GM18520 (cell line): ENCODE data around the gene KCTD8.
"Not testable (repeated sequence)": the region's sequence is repeated elsewhere in the genome, so short reads cannot be mapped to it uniquely, and the experiment has no call there.

ENCODE experiments used
- ATAC-seq: cut with Tn5 transposase; IDR thresholded peaks from one replicate; pipeline ENCODE4 v1.9.1; 2021; ENCODE audit not compliant: unreplicated experiment

The KCTD8 gene

DNA sequence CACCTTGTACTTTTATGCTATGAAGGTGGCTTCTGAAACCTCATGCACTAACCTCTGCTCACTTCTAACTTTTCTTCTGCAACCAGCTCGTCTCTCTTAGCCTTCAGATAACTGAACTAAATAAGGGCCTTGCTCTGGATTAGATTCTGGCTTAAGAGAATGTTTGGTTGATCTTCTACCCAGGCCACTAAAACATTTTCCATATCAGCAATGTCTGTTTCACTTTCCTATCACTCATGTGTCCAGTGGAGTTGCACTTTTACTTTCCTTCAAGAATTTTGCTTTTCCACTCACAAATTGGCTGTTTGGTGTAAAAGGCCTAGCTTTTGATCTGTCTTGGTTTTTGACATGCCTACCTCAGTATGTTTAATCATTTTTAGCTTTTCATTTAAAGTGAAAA lies 105.8 kb downstream of the KCTD8 start:
- ATAC-seq = no peak

DNA sequence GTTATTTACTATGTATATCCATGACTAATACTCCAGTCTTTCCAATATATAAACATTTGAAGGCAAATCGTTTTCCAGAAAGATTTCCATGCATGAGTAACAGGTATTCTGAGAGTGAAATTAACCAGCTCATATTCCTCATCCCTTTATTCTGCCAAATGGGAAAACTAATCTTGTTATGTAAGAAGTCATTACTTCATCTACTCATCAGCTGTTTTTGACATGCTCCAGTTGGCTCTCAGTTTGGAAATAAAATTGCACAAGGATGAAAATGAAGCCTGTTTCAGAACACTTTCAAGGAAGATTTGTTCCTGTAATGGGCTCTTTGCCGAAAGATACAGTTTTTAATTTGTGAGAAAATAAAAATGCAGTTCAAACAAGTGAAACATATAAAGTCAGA lies 121.9 kb downstream of the KCTD8 start:
- ATAC-seq = no peak

DNA sequence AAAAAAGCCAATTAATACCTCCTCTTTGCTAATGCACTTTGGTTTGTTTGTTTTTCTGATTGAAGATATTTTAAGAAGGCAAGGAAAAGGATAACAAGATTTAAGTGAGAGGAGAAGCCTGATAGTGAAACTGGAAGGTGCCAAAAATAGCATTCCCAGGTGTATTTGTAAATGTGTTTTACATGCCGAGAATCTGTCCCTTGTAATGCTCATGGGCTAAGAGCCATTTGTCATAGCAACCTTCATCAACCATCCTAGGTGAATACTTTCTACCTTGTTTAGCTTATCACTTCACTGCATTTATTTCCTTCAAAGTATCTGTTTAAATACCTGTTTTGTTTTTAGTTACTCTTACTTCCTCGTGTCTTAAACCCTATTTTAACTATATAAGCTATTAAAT lies 127.8 kb downstream of the KCTD8 start:
- ATAC-seq = no peak

DNA sequence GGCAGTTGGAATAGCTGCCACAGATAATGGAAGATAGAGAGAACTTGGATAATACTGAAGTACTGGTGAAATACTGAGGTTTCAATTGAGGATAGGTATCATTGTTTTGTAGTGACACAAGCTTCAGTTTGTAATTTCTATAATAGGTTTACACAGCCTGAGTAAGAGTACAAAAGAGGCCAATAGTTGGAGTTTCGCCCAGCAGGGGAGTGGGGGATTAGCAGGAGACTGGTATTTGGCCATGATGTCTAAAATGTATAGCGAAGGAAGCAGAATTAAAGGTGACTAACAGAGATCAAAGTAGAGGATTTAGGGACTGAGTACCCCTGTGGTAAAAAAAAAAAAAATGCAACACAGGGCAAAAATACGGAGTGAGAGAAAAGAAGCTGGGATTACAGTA lies 129.5 kb downstream of the KCTD8 start:
- ATAC-seq = no peak

DNA sequence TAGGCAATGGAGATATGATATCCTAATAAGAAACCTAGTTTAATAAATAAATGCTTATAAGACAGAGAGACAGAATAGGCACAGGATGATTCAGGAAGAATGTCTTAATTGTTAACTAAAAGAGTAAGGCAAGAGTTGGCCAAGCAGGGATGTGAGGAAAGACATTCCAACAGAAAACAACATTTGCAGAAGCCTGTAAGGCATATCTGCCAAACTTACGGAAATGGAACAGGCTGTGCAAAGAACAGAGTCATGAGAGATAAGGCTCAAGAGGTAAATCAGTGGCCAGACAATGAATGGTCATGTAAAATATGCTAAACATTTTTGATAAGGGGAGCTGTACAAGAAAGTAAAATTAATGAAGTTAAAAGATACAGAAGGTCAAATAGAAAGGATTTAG lies 134.9 kb downstream of the KCTD8 start:
- ATAC-seq = no peak

DNA sequence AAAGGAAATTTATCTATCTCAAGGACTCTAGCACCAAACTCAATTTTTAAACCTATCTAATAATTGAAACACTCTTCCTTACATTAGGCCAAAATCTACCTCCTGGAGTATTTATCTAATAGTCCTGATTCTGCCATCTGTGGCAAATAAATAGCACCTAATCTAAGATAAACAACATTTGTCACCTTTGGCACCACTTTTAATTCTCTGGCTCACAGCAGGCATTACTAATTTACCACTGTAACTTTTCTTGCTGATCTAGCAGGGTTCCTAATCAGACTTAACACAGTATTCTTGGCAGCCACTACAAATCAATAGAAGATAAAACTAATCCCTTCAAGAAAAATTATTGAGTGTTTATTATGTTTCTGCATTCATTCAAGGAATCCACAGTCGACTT lies 161.1 kb downstream of the KCTD8 start:
- no peak for ATAC-seq

DNA sequence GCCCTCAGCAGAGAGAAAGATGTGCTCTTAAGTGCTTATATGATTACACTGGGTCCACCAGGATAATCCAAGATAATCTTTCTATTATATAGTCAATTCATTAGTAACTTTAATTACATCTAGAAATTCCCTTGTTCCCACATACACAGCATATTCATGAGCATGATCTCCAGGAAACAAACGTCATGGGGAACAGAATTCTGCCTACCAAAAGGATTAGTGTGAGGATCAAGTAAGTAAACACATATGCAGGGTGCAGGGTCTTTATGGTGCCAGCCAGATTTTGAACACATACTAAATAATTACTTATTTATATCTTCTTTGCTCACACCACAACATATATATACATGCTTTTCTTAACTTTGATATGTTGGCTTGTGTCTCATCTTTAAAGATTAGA lies 169.1 kb downstream of the KCTD8 start:
- no peak for ATAC-seq

DNA sequence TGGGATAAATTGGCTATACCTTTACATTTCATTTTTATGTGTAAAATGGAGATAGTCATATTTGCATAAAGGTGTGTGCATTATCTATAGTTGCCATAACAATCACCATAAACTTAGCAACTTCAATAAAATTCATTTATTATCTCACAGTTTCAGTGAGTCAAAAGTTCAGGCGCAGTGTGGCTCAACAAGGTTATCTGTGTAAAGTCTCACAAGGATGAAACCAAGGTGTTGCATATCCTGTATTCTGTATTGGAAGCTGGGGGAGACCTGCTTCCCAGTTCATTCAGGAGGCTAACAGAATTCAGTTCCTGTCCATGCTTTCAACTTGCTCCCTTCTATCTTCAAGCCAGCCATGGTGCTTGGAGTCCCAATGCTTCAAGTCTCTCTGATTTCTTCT lies 169.5 kb downstream of the KCTD8 start:
- ATAC-seq = no peak

DNA sequence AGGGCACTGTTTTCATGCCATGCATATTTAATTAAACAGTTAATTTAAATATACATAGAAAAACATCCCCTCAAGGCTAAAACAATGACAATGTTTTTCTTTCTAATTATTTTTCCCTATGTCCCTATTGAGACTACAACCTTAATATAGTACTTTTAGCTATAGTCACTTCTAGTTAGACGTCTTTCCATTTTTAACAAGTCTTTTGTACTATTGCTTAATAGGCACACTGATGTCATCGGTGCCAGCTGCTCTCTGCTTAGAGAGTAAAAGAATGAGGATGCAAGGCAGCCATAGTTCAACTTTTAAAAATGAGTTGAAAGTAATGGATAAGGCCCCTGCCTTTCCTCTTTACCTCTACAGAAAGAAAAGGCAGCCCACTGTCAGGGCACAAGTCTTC lies 191.1 kb downstream of the KCTD8 start:
- ATAC-seq = no peak

DNA sequence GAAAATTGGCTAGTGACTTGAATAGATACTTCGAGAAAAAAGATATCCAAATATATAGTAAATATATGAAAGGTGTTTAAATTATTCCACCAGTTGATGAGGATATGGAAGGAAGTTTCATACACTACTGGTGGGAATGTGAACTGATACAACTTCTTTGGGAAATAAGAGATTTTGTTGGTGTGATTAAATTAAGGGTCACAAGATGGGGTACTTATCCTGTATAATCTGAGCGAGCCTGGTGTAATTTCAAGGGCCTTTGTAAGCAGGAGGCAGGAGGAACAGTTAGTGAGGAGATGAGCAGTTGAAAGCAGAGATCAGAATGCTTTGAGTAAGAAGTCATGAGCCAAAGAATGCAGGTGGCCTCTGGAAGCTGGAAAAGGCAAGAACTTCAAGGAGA lies 192.2 kb downstream of the KCTD8 start:
- no peak for ATAC-seq

DNA sequence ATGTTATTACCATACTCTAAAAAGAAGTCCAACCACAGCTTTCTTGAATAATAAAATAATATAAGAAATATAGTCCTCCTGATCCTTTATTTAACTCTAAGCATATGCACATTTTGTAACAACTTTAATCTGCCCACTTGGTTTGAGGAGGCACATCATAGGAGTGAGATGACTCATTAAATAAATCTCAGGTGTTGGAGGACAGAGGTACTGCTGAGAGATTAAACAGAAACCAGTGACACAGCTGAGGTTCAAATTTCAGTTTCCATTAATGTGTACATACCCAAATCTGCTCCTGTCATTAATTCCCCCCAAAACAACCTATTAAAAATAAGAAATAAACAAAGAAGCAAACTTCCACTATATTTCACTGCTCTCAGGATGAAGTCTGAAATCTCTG lies 211.0 kb downstream of the KCTD8 start:
- no peak for ATAC-seq

DNA sequence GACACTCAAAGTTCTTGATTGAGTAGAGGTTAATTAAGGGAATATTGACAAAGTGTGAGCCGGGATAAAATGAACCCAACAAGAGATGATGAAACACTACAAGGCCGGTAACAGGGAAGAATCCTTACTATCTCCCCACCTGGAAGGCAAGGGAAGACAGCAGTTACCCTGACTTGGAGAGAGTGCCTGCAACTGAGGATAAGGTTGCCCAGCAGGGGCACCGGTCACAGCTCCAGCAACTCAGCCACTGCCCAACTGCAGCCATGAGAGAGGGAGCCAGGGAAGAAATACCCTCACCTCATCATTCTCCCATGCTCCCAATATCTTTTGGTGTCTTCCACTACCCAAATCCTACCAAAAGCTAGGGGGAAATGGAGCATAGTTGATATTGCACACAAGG lies 212.7 kb downstream of the KCTD8 start:
- no peak for ATAC-seq

DNA sequence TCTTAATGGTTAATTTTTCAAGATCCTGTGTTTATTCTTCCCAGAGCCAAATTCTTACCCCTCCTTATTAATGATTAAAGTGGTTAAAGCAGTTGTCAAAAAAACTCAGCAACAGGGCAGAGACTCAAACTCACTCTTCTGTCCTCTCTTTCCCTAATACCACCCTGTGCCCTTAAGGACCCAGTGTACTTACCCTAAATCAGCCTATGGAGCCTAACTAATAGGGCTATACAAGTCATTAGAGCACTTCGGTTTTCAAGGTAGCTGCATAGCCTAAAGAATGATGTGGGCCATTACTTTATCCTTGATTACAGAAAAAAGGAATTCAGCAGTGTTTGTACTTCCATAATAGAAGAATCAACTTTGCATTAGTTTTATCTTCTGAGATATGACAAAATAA lies 216.3 kb downstream of the KCTD8 start:
- no peak for ATAC-seq

DNA sequence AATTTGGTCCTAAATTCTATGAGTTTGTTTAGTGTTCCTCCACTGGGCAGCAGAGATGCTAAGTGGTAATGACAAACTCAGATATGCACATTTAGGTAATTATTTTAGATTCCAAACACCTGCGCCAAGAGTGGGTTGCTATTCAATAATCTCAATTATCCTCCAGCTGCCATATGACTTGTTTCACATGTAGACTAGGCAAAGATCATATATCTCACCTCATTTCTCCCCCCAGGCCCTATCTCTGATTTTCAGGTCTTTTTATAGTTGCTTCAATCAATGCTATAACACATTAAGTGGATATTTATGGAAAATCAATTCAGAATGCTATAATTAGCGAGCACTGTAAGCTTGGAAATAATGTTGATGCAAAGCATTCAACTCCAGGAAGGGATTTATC lies 217.6 kb downstream of the KCTD8 start:
- no peak for ATAC-seq

DNA sequence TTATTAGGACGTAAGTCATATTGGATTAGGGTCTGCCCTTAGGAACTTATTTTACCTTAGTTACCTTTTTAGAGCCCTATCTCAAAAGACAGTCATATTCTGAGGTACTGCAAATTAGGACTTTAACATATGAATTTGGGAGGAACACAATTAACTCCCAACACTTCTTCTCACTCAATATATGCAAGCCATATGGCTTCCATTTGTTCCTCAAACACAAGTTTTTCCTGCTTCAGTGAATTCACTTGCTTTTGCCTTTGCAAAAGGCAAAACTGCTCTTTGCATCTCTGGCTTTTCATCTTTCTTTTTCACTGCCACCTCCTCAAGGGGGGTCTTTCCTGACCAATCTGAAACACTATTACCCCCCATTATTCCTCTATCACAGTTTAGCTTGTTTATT lies 220.3 kb downstream of the KCTD8 start:
- no peak for ATAC-seq

DNA sequence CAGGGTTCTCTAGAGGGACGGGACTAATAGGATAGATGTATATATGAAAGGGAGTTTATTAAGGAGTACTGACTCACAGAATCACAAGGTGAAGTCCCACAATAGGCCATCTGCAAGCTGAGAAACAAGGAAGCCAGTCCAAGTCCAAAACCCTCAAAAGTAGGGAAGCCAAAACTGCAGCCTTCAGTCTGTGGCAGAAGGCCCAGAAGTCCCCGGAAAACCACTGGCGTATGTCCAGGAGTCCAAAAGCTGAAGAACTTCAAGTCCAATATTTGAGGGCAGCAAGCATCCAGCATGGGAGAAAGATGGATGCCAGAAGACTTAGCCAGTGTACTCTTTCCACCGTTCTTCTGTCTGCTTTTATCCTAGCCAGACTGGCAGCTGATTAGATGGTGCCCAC lies 227.2 kb downstream of the KCTD8 start:
- no peak for ATAC-seq

DNA sequence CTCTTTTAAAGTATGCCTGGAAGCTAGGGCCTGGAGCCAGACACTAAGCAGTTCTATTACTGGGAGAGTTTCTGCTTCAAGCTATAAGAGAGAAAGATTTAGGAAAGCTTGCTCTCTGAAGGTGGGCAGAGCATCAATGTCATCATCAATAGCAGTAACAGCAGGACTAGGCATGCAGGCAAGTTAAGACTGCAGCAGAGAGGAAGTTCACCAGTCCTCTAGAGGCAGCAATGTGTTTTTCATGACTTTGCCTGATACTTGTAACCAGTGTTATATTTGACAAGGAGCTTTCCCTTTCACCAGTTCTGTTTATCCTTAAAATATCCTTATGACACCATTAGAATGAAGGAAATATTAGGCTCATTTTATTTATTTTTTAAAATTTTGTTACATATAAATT lies 237.9 kb downstream of the KCTD8 start:
- no peak for ATAC-seq

DNA sequence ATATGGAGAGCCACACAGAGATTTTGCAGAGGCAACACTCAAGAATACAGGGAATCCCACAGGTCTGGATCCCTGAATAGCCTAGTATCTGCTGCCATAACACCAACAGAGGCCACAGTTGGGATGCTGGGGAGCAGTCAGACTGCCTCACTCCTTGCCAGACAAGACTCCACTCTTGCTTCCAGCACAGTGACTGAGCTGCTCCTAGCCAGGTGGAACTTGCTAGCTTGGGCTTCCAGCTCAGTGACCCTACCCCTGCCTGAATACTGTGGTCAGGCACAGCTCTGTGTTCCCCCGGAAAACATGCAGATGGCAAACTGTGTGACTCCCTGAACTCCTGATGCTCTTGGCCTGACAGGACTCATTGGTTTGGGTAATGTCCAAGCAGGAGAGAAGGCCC lies 251.8 kb downstream of the KCTD8 start:
- no peak for ATAC-seq

DNA sequence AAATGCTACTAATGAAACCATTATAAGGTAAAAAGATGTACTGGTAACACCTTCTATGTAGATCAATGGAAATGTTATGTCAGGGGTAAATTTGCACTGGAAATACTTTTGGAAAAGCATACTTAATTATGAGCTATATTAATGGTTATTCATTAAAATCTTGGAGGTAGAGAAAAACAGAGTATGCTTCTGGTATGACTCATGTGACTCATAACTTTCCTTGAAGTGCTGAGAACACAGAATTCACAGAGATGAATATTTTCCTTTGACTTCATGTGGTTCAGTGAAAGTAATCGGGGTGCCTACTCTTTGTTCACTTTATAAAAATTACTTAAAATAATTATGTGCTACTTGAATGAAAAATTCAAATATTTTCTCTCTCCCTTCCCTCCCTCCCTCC lies 254.2 kb downstream of the KCTD8 start:
- no peak for ATAC-seq

DNA sequence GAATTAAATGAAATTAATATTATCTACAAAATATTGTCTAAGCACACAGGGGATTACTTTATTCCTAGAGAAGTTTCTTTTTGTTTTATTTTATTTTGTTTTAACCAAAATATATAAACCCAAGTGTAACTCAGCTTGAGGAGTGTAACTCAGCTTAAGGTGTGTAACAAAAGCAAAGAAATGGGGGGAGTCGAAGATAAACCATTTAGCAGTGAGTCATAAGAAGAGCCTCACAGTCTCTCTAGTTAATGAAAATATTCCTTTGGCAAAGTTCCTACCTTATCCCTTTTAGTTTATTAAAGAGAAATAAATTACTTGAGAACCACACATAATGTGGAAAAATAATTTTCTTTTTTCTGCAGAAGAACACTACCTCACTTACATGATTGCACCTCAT lies 261.8 kb downstream of the KCTD8 start:
- no peak for ATAC-seq

DNA sequence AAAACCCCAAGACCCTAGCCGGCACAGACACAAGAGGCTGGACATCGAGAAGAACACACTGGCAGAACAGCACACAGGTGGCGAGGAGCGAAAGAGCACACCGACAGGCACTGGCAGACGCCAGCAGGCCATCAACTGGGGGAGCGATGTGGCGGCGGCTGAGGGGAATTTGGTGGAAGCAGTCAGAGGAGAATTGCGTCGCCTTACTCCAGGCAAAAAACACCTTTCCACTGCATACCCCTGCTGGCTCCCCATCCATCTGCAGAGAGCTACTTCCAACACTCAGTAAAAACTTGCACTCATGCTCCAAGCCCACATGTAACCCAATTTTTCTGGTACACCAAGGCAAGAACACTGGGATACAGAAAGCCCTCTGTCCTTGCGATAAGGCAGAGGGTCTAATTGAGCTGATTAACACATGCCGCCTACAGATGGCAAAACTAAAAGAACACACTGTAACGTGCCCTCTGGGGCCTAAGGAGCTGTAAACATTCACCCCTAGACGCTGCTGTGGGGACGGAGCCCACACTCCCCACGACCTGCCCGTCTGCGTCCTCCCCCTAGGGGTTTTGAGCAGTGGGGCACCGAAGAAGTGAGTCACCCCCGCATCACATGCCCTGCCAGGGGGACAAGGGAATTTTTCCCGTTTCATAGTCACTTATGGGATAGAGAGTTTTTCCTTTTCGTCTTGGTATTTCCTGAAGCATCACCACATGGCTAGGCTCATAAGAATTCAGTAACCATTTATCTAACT lies 262.3 kb downstream of the KCTD8 start:
- no peak for ATAC-seq

DNA sequence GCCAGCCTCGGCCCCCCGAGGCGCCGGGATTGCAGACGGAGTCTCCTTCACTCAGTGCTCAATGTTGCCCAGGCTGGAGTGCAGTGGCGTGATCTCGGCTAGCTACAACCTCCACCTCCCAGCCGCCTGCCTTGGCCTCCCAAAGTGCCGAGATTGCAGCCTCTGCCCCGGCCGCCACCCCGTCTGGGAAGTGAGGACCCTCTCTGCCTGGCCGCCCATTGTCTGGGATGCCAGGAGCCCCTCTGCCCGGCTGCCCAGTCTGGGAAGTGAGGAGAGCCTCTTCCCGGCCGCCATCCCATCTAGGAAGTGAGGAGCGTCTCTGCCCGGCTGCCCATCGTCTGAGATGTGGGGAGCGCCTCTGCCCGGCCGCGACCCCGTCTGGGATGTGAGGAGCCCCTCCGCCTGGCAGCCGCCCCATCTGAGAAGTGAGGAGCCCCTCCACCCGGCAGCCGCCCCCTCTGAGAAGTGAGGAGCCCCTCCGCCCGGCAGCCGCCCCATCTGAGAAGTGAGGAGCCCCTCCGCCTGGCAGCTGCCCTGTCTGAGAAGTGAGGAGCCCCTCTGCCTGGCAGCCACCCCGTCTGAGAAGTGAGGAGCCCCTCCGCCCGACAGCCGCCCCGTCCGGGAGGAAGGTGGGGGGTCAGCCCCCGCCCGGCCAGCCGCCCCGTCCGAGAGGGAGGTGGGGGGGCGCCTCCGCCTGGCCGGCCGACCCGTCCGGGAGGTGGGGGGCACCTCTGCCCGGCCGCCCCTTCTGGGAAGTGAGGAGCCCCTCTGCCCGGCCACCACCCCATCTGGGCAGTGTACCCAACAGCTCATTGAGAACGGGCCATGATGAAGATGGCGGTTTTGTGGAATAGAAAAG lies 266.9 kb downstream of the KCTD8 start:
- ATAC-seq = not testable (repeated sequence)

DNA sequence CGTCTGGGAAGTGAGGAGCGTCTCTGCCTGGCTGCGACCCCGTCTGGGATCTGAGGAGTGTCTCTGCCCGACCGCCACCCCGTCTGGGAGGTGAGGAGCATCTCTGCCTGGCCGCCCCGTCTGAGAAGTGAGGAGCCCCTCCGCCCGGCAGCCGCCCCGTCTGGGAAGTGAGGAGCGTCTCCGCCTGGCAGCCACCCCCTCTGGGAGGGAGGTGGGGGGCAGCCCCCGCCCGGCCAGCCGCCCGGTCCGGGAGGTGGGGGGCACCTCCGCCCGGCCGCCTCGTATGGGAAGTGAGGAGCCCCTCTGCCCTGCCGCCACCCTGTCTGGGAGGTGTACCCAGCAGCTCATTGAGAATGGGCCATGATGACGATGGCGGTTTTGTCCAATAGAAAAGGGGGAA lies 280.8 kb downstream of the KCTD8 start:
- not testable (repeated sequence) for ATAC-seq
